Measurements from ENCODE around the gene NBAS. TPM values are rescaled to one million over a fixed set of nuclear protein-coding genes. Genes with fewer than 3 reads are reported as not detected.

The NBAS gene
- total RNA-seq, 2 experiments from 2014 or later, result 24.3 to 25.5 TPM

DNA sequence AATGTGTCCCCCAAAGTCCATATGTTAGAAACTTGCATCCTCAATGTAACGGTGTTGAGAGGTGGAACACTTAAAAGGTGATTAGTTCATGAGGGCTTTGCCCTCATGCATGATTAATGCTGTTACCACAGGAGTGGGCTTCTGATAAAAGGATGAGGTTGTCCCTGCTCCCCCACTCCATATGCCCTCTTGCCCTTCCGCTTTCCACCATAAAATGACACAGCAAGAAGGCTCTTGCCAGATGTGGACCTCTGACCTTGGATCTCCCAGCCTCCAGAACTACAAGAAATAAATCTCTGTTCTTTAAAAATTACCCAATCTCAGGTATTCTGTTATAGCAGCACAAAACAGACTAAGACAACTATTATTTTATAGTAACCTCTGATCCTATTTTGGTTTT lies 412.1 kb downstream of the NBAS start:
- H3K4me3 Mint-ChIP-seq, result no peak overlapping the region
- no peaks in the 10 kb centered on the region for H3K36me3 Mint-ChIP-seq (ENCODE audit: low read depth)
- H3K27ac ChIP-seq (ENCODE audit: low read depth in 1 of 2, low read length in 2 of 2), result no peak overlapping the region
- H3K4me1 ChIP-seq (ENCODE audit: insufficient read depth, low read length), result no peaks in the 10 kb centered on the region
- H3K27me3 ChIP-seq (ENCODE audit: control insufficient read depth in 1 of 2, insufficient read depth in 2 of 2, low read length in 2 of 2), result no peaks in the 10 kb centered on the region
- TF ChIP-seq, protein P1, sequence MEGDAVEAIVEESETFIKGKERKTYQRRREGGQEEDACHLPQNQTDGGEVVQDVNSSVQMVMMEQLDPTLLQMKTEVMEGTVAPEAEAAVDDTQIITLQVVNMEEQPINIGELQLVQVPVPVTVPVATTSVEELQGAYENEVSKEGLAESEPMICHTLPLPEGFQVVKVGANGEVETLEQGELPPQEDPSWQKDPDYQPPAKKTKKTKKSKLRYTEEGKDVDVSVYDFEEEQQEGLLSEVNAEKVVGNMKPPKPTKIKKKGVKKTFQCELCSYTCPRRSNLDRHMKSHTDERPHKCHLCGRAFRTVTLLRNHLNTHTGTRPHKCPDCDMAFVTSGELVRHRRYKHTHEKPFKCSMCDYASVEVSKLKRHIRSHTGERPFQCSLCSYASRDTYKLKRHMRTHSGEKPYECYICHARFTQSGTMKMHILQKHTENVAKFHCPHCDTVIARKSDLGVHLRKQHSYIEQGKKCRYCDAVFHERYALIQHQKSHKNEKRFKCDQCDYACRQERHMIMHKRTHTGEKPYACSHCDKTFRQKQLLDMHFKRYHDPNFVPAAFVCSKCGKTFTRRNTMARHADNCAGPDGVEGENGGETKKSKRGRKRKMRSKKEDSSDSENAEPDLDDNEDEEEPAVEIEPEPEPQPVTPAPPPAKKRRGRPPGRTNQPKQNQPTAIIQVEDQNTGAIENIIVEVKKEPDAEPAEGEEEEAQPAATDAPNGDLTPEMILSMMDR (IDR thresholded peaks at IDR 0.05), result no peak
- ChIA-PET CTCF (no interaction called here), POLR2A (no interaction called here)
- no peak overlapping the region for H3K4me3 ChIP-seq (ENCODE audit: low read length)
- DNase-seq (no peak), ATAC-seq (ENCODE audit: poor library complexity) (no peak)
- no peaks in the 10 kb centered on the region for H3K4me1 Mint-ChIP-seq (ENCODE audit: low read depth)
- intact Hi-C loops (cut with DNase I, micrococcal nuclease), result no loop called here
- no peak overlapping the region for H3K27ac Mint-ChIP-seq
- H3K36me3 ChIP-seq (ENCODE audit: insufficient read depth, low read length), result no peaks in the 10 kb centered on the region
- H3K27me3 Mint-ChIP-seq, result no peaks in the 10 kb centered on the region
- no peaks in the 10 kb centered on the region for H3K9me3 Mint-ChIP-seq
- H3K9me3 ChIP-seq (ENCODE audit: control insufficient read depth in 1 of 2, insufficient read depth in 1 of 2, low read length in 2 of 2), result no peaks in the 10 kb centered on the region

DNA sequence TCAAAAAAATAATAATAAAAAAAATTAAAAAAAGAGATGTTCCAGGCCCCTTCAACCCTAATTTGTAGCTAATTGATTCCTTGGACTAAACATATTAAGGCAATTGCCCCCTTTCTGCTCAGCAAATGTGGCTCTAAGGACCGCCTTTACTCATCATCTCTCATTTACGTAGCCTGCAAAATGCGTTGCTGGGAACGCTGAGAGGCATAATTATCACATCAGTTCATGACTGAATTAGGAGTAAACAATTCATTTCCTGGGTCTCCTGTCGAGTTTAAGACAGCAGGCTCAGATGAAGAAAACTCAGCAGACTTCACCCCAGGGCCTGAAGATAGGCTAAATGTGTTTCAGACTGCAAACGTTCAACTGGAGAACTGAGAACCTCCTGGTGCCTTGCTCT lies 413.5 kb downstream of the NBAS start:
- ChIA-PET CTCF (no interaction called here), POLR2A (no interaction called here)
- DNase-seq, result no peak
- no peaks in the 10 kb centered on the region for H3K36me3 ChIP-seq (ENCODE audit: insufficient read depth, low read length)
- H3K9me3 ChIP-seq (ENCODE audit: control insufficient read depth in 1 of 2, insufficient read depth in 1 of 2, low read length in 2 of 2), result no peaks in the 10 kb centered on the region
- no peaks in the 10 kb centered on the region for H3K36me3 Mint-ChIP-seq (ENCODE audit: low read depth)
- no peaks in the 10 kb centered on the region for H3K27me3 ChIP-seq (ENCODE audit: control insufficient read depth in 1 of 2, insufficient read depth in 2 of 2, low read length in 2 of 2)
- H3K4me3 Mint-ChIP-seq, result no peak overlapping the region
- no peak overlapping the region for H3K27ac ChIP-seq (ENCODE audit: low read depth in 1 of 2, low read length in 2 of 2)
- ATAC-seq (ENCODE audit: poor library complexity), result no peak
- TF ChIP-seq, protein P1 (IDR thresholded peaks at IDR 0.05), result no peak
- intact Hi-C loops (cut with DNase I, micrococcal nuclease), result no loop called here
- H3K27me3 Mint-ChIP-seq, result no peaks in the 10 kb centered on the region
- peaks cover 6% of the 10 kb centered on the region for H3K4me1 Mint-ChIP-seq (ENCODE audit: low read depth)
- H3K4me1 ChIP-seq (ENCODE audit: insufficient read depth, low read length), result peaks cover under 1% of the 10 kb centered on the region
- H3K9me3 Mint-ChIP-seq, result no peaks in the 10 kb centered on the region
- no peak overlapping the region for H3K27ac Mint-ChIP-seq
- H3K4me3 ChIP-seq (ENCODE audit: low read length), result no peak overlapping the region

DNA sequence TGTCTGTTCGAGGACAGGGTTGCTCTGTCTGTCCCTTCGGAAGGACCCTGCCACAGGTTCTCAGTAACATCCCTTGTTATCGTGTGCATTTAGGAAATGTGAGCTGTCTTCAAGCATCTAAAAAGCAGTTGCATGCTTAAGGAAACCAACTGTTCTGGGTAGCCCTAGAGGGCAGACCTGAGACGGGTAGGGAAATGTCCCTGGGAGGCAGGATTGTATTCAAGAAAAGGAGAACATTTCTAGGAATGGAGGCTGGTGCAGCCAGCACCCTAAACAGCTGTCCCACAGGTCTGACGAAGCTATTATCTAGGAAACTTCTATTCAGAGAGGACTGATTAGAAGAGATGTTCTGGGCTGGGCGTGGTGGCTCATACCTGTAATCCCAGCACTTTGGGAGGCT lies 414.2 kb downstream of the NBAS start:
- Mint-ChIP-seq H3K27ac (no peak overlapping the region), H3K36me3 (ENCODE audit: low read depth) (no peaks in the 10 kb centered on the region), H3K4me1 (ENCODE audit: low read depth) (peaks cover 12% of the 10 kb centered on the region), H3K4me3 (no peak overlapping the region), H3K27me3 (no peaks in the 10 kb centered on the region), H3K9me3 (no peaks in the 10 kb centered on the region)
- POLR2A ChIA-PET, result no interaction called here
- peaks cover 7% of the 10 kb centered on the region for H3K4me1 ChIP-seq (ENCODE audit: insufficient read depth, low read length)
- no peaks in the 10 kb centered on the region for H3K9me3 ChIP-seq (ENCODE audit: control insufficient read depth in 1 of 2, insufficient read depth in 1 of 2, low read length in 2 of 2)
- ATAC-seq (ENCODE audit: poor library complexity) (no peak), DNase-seq (no peak)
- CTCF ChIA-PET, result no interaction called here
- no peak overlapping the region for H3K27ac ChIP-seq (ENCODE audit: low read depth in 1 of 2, low read length in 2 of 2)
- H3K4me3 ChIP-seq (ENCODE audit: low read length), result no peak overlapping the region
- TF ChIP-seq, protein P1 (IDR thresholded peaks at IDR 0.05), result no peak
- intact Hi-C loops (cut with DNase I, micrococcal nuclease), result no loop called here
- H3K36me3 ChIP-seq (ENCODE audit: insufficient read depth, low read length), result no peaks in the 10 kb centered on the region
- no peaks in the 10 kb centered on the region for H3K27me3 ChIP-seq (ENCODE audit: control insufficient read depth in 1 of 2, insufficient read depth in 2 of 2, low read length in 2 of 2)

Measured in CD4-positive, alpha-beta T cell (primary cell).